ENCODE measurements around the gene MARF1.
"Not testable (repeated sequence)": the region's sequence is repeated elsewhere in the genome, so short reads cannot be mapped to it uniquely, and the experiment has no call there.

Gene MARF1

GRCh38 chr16:15665107-15665506, 22.2 kb upstream of the MARF1 start:
- peaks cover 20% of the 10 kb centered on the region for H3K4me1 Mint-ChIP-seq (ENCODE audit: low read depth)
- no peak for DNase-seq
- no peaks in the 10 kb centered on the region for H3K27me3 Mint-ChIP-seq
- H3K9me3 Mint-ChIP-seq: no peaks in the 10 kb centered on the region
- no peak overlapping the region for H3K4me3 Mint-ChIP-seq
- H3K27ac Mint-ChIP-seq: no peak overlapping the region
- peaks cover 85% of the 10 kb centered on the region for H3K36me3 Mint-ChIP-seq (ENCODE audit: low read depth)

- Mint-ChIP-seq H3K36me3 (ENCODE audit: low read depth) (peaks cover 71% of the 10 kb centered on the region), H3K27ac (peak overlapping the region; percentile 73), H3K4me1 (ENCODE audit: low read depth) (peaks cover 50% of the 10 kb centered on the region), H3K4me3 (no peak overlapping the region), H3K27me3 (no peaks in the 10 kb centered on the region), H3K9me3 (no peaks in the 10 kb centered on the region)
- DNase-seq: no peak
Observed at GRCh38 chr16:15660203-15660601, 17.2 kb upstream of the MARF1 start.

- Mint-ChIP-seq H3K4me3 (peak overlapping the region; percentile 5), H3K4me1 (ENCODE audit: low read depth) (peaks cover 57% of the 10 kb centered on the region), H3K9me3 (no peaks in the 10 kb centered on the region), H3K27ac (peak overlapping the region; percentile 89), H3K27me3 (no peaks in the 10 kb centered on the region), H3K36me3 (ENCODE audit: low read depth) (peaks cover 78% of the 10 kb centered on the region)
- DNase-seq: no peak
Observed at GRCh38 chr16:15658556-15658955, 15.6 kb upstream of the MARF1 start.

GRCh38 chr16:15658149-15658548, 15.2 kb upstream of the MARF1 start:
- Mint-ChIP-seq H3K27ac (peak overlapping the region; percentile 79), H3K27me3 (no peaks in the 10 kb centered on the region), H3K36me3 (ENCODE audit: low read depth) (peaks cover 79% of the 10 kb centered on the region), H3K4me3 (no peak overlapping the region), H3K9me3 (no peaks in the 10 kb centered on the region), H3K4me1 (ENCODE audit: low read depth) (peaks cover 60% of the 10 kb centered on the region)
- DNase-seq: no peak

- not testable (repeated sequence) for H3K27ac Mint-ChIP-seq, H3K27me3 Mint-ChIP-seq, H3K9me3 Mint-ChIP-seq, DNase-seq, H3K4me3 Mint-ChIP-seq
- H3K4me1 Mint-ChIP-seq (ENCODE audit: low read depth): peaks cover 64% of the 10 kb centered on the region
- peaks cover 77% of the 10 kb centered on the region for H3K36me3 Mint-ChIP-seq (ENCODE audit: low read depth)
Observed at GRCh38 chr16:15655561-15655960, 12.6 kb upstream of the MARF1 start.

- Mint-ChIP-seq H3K36me3 (ENCODE audit: low read depth) (peaks cover 73% of the 10 kb centered on the region), H3K4me1 (ENCODE audit: low read depth) (peaks cover 58% of the 10 kb centered on the region)
Observed at GRCh38 chr16:15654591-15654990, 11.6 kb upstream of the MARF1 start.

GRCh38 chr16:15653227-15653626, 10.3 kb upstream of the MARF1 start:
- peaks cover 66% of the 10 kb centered on the region for H3K36me3 Mint-ChIP-seq (ENCODE audit: low read depth)
- H3K27ac Mint-ChIP-seq: peak overlapping the region; percentile 75

More at GRCh38 chr16:15654591-15654990, 11.6 kb upstream of the MARF1 start:
- DNase-seq: no peak
- no peaks in the 10 kb centered on the region for H3K27me3 Mint-ChIP-seq
- no peaks in the 10 kb centered on the region for H3K9me3 Mint-ChIP-seq
- H3K4me3 Mint-ChIP-seq: no peak overlapping the region
- H3K27ac Mint-ChIP-seq: no peak overlapping the region

GRCh38 chr16:15652293-15653001, 9.5 kb upstream of the MARF1 start:
- Mint-ChIP-seq H3K4me3 (peak overlapping the region; percentile 99), H3K9me3 (no peaks in the 10 kb centered on the region), H3K4me1 (ENCODE audit: low read depth) (peaks cover 44% of the 10 kb centered on the region), H3K27ac (peak overlapping the region; percentile 75), H3K27me3 (no peaks in the 10 kb centered on the region), H3K36me3 (ENCODE audit: low read depth) (peaks cover 58% of the 10 kb centered on the region)
- no peak for DNase-seq

More at GRCh38 chr16:15653227-15653626, 10.3 kb upstream of the MARF1 start:
- H3K4me3 Mint-ChIP-seq: no peak overlapping the region
- peaks cover 52% of the 10 kb centered on the region for H3K4me1 Mint-ChIP-seq (ENCODE audit: low read depth)
- no peaks in the 10 kb centered on the region for H3K27me3 Mint-ChIP-seq
- H3K9me3 Mint-ChIP-seq: no peaks in the 10 kb centered on the region
- no peak for DNase-seq

- H3K4me3 Mint-ChIP-seq: peak overlapping the region; percentile 99
Observed at GRCh38 chr16:15650698-15651171, 7.8 kb upstream of the MARF1 start.

GRCh38 chr16:15650019-15650697, 7.2 kb upstream of the MARF1 start, which contains the start of gene NDE1:
NDE1 (plus strand) TSS chr16:15650245; CDS start chr16:15664779, 14,534 bp downstream.
- DNase-seq: peak; percentile 89
- Mint-ChIP-seq H3K27ac (peak within 1 kb of the TSS; percentile 99), H3K4me3 (peak within 1 kb of the TSS; percentile 99), H3K4me1 (ENCODE audit: low read depth) (peaks cover 40% of the 10 kb centered on the region), H3K9me3 (no peaks in the 10 kb centered on the region), H3K36me3 (ENCODE audit: low read depth) (peaks cover 42% of the 10 kb centered on the region), H3K27me3 (no peaks in the 10 kb centered on the region)

More at GRCh38 chr16:15650698-15651171, 7.8 kb upstream of the MARF1 start:
- DNase-seq: peak; percentile 61
- H3K27ac Mint-ChIP-seq: peak overlapping the region; percentile 99
- H3K9me3 Mint-ChIP-seq: no peaks in the 10 kb centered on the region
- no peaks in the 10 kb centered on the region for H3K27me3 Mint-ChIP-seq
- peaks cover 46% of the 10 kb centered on the region for H3K36me3 Mint-ChIP-seq (ENCODE audit: low read depth)
- peaks cover 40% of the 10 kb centered on the region for H3K4me1 Mint-ChIP-seq (ENCODE audit: low read depth)

- peaks cover 37% of the 10 kb centered on the region for H3K36me3 Mint-ChIP-seq (ENCODE audit: low read depth)
- DNase-seq: no peak
- H3K9me3 Mint-ChIP-seq: no peaks in the 10 kb centered on the region
- H3K4me3 Mint-ChIP-seq: peak overlapping the region; percentile 99
- peaks cover 43% of the 10 kb centered on the region for H3K4me1 Mint-ChIP-seq (ENCODE audit: low read depth)
- peak overlapping the region; percentile 92 for H3K27ac Mint-ChIP-seq
- H3K27me3 Mint-ChIP-seq: no peaks in the 10 kb centered on the region
Observed at GRCh38 chr16:15649727-15650018, 6.7 kb upstream of the MARF1 start.

GRCh38 chr16:15649311-15649710, 6.4 kb upstream of the MARF1 start:
- Mint-ChIP-seq H3K36me3 (ENCODE audit: low read depth) (peaks cover 34% of the 10 kb centered on the region), H3K4me3 (peak overlapping the region; percentile 99), H3K27ac (peak overlapping the region; percentile 92), H3K4me1 (ENCODE audit: low read depth) (peaks cover 46% of the 10 kb centered on the region)
- not testable (repeated sequence) for DNase-seq, H3K9me3 Mint-ChIP-seq, H3K27me3 Mint-ChIP-seq

GRCh38 chr16:15648135-15648730, 5.3 kb upstream of the MARF1 start:
- H3K27ac Mint-ChIP-seq: no peak overlapping the region
- no peak for DNase-seq
- H3K27me3 Mint-ChIP-seq: no peaks in the 10 kb centered on the region
- H3K4me3 Mint-ChIP-seq: no peak overlapping the region
- peaks cover 44% of the 10 kb centered on the region for H3K4me1 Mint-ChIP-seq (ENCODE audit: low read depth)
- H3K36me3 Mint-ChIP-seq (ENCODE audit: low read depth): peaks cover 25% of the 10 kb centered on the region
- no peaks in the 10 kb centered on the region for H3K9me3 Mint-ChIP-seq

GRCh38 chr16:15647294-15648014, 4.5 kb upstream of the MARF1 start:
- H3K27me3 Mint-ChIP-seq: no peaks in the 10 kb centered on the region
- no peaks in the 10 kb centered on the region for H3K9me3 Mint-ChIP-seq
- peaks cover 37% of the 10 kb centered on the region for H3K4me1 Mint-ChIP-seq (ENCODE audit: low read depth)
- H3K4me3 Mint-ChIP-seq: no peak overlapping the region
- H3K36me3 Mint-ChIP-seq (ENCODE audit: low read depth): peaks cover 21% of the 10 kb centered on the region
- no peak overlapping the region for H3K27ac Mint-ChIP-seq
- DNase-seq: no peak
